ENCODE measurements around the gene OSBPL5.

DNA sequence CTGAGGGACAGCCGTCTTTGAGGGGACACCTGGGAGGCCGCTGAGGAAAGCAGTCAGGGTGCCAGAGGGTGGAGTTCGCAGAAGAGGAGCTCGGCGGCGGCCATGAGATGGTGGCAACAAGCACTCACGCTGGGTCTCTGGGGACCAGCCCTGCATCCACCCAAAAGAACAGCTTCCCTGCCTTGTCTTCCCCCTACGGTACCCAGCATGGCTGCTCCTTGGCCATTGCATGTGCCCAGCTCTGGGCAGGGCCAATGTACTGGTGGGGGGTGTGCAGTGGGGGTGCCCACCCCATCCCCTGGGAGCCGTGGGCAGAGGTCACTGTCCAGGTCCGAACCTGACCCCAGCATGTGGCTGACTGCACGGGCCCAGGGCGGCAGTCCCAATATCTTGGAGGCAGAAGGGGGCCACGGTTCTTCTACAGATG lies 42.3 kb downstream of the OSBPL5 start:
- TF ChIP-seq, protein P1, sequence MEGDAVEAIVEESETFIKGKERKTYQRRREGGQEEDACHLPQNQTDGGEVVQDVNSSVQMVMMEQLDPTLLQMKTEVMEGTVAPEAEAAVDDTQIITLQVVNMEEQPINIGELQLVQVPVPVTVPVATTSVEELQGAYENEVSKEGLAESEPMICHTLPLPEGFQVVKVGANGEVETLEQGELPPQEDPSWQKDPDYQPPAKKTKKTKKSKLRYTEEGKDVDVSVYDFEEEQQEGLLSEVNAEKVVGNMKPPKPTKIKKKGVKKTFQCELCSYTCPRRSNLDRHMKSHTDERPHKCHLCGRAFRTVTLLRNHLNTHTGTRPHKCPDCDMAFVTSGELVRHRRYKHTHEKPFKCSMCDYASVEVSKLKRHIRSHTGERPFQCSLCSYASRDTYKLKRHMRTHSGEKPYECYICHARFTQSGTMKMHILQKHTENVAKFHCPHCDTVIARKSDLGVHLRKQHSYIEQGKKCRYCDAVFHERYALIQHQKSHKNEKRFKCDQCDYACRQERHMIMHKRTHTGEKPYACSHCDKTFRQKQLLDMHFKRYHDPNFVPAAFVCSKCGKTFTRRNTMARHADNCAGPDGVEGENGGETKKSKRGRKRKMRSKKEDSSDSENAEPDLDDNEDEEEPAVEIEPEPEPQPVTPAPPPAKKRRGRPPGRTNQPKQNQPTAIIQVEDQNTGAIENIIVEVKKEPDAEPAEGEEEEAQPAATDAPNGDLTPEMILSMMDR (IDR thresholded peaks at IDR 0.05; ENCODE audit: low read depth, low read length), result no peak
- no peak for TF ChIP-seq EZH2phosphoT487 (IDR thresholded peaks at IDR 0.05; ENCODE audit: low read depth)
